ENCODE results near the gene DOCK7.

DNA sequence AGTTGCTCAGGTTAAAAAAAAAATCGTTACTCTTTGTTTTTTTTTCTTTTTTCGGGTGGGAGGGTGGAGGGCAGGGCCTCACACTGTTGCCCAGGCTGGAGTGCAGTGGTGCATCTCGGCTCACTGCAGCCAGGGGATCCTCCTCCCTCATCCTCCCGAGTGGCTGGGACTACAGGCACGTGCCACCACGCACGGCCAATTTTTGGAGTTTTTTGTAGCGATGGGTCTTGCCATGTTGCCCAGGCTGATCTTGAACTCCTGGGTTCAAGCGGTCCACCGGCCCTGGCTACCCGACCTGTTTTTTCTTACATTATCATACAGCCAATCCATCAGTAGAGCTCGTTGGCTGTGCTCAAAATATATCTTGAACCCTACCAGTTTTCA is 253.6 kb downstream of the DOCK7 start:
- TF ChIP-seq, protein P1, sequence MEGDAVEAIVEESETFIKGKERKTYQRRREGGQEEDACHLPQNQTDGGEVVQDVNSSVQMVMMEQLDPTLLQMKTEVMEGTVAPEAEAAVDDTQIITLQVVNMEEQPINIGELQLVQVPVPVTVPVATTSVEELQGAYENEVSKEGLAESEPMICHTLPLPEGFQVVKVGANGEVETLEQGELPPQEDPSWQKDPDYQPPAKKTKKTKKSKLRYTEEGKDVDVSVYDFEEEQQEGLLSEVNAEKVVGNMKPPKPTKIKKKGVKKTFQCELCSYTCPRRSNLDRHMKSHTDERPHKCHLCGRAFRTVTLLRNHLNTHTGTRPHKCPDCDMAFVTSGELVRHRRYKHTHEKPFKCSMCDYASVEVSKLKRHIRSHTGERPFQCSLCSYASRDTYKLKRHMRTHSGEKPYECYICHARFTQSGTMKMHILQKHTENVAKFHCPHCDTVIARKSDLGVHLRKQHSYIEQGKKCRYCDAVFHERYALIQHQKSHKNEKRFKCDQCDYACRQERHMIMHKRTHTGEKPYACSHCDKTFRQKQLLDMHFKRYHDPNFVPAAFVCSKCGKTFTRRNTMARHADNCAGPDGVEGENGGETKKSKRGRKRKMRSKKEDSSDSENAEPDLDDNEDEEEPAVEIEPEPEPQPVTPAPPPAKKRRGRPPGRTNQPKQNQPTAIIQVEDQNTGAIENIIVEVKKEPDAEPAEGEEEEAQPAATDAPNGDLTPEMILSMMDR (conservative IDR thresholded peaks at IDR 0.05; ENCODE audit: low read length): no peak
- no peak for TF ChIP-seq EZH2phosphoT487 (IDR thresholded peaks at IDR 0.05; ENCODE audit: borderline replicate concordance)
